Measurements from ENCODE around the gene TAF6L. TPM values are rescaled to one million over a fixed set of nuclear protein-coding genes. Genes with fewer than 3 reads are reported as not detected.

TAF6L gene
- total RNA-seq, 4 donors from 2014 or later = 6.8 to 34.3 (median 24.1) TPM

- DNase-seq = no peak
- Histone ChIP-seq H3K27ac (peak overlapping the region; percentile 83 to 91), H3K36me3 (no peaks in the 10 kb centered on the region), H3K9me3 (no peaks in the 10 kb centered on the region), H3K4me3 (peak overlapping the region; percentile 73 to 99), H3K4me1 (peaks cover 0 to 4% of the 10 kb centered on the region in 2 donors), H3K27me3 (no peaks in the 10 kb centered on the region)
- TF ChIP-seq CTCF (IDR thresholded peaks at IDR 0.05) (no peak), POLR2A (IDR thresholded peaks at IDR 0.05) (no peak)
- intact Hi-C loops (cut with DNase I; ENCODE audit: low total_unique reads) = no loop called here
Observed at GRCh38 chr11:62805961-62806441, 34.8 kb downstream of the TAF6L start.

DNA sequence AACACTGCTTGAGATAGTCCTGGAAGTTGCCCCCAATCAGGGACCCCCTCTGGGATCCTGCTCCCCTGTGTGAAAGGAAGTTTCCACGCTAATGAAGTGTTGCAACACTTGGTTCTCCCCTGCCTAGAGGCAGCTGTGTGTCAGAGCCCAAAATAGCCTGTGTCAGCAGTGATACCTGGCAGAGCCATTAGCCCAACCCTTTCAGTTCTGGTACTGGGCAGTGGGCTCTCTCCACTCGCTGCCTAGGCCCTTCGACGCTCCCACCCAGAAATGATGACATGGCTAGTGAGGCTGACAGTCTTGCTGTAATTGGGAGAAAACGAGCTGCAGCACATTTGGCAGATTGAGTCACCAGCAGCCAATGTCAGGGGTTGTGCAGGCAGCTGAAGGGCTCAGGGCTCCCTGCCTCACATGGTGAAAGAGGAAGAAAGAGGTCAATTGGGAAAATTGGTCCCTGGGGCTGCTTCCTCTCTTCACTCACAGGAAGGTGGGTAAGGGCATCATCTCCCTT is 35.5 kb downstream of the TAF6L start:
- H3K4me3 ChIP-seq = no peak overlapping the region
- no peak for TF ChIP-seq CTCF (IDR thresholded peaks at IDR 0.05)
- TF ChIP-seq POLR2A (IDR thresholded peaks at IDR 0.05) = no peak
- peak overlapping the region; percentile 83 to 91 for H3K27ac ChIP-seq
- H3K36me3 ChIP-seq = no peaks in the 10 kb centered on the region
- H3K4me1 ChIP-seq = peaks cover 0 to 4% of the 10 kb centered on the region in 2 donors
- intact Hi-C loops (cut with DNase I; ENCODE audit: low total_unique reads) = no loop called here
- H3K9me3 ChIP-seq = no peaks in the 10 kb centered on the region
- no peaks in the 10 kb centered on the region for H3K27me3 ChIP-seq
- peak; percentile 32 to 42 for DNase-seq

GRCh38 chr11:62810748-62811147 is 39.6 kb downstream of the TAF6L start:
- Histone ChIP-seq H3K9me3 (no peaks in the 10 kb centered on the region), H3K36me3 (no peaks in the 10 kb centered on the region), H3K4me3 (no peak overlapping the region), H3K27ac (no peak overlapping the region), H3K27me3 (no peaks in the 10 kb centered on the region), H3K4me1 (no peaks in the 10 kb centered on the region)
- DNase-seq = no peak
- no peak for TF ChIP-seq POLR2A (IDR thresholded peaks at IDR 0.05)
- TF ChIP-seq CTCF (IDR thresholded peaks at IDR 0.05) = no peak
- intact Hi-C loops (cut with DNase I; ENCODE audit: low total_unique reads) = no loop called here

GRCh38 chr11:62811659-62812058 is 40.5 kb downstream of the TAF6L start:
- TF ChIP-seq CTCF (IDR thresholded peaks at IDR 0.05) (no peak), POLR2A (IDR thresholded peaks at IDR 0.05) (no peak)
- H3K4me1 ChIP-seq = no peaks in the 10 kb centered on the region
- no peaks in the 10 kb centered on the region for H3K27me3 ChIP-seq
- H3K27ac ChIP-seq = no peak overlapping the region
- no peaks in the 10 kb centered on the region for H3K36me3 ChIP-seq
- H3K9me3 ChIP-seq = no peaks in the 10 kb centered on the region
- intact Hi-C loops (cut with DNase I; ENCODE audit: low total_unique reads) = no loop called here
- no peak overlapping the region for H3K4me3 ChIP-seq
- no peak for DNase-seq

DNA sequence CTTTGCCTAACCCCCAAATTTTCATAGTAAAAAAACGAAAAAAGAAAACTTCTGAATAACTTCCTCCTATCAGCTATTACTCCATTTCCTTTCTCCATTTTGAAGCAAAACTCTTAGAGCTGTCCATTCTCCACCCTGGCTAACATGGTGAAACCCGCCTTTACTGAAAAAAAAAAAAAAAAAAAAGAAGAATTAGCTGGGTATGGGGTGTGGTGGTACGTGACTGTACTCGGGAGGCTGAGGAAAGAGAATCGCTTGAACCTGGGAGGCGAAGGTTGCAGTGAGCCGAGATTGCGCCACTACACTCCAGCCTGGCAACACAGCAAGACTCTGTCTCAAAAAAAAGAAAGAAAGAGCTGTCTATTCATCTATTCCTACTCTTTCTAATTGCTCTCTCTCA is 45.4 kb downstream of the TAF6L start:
- H3K36me3 ChIP-seq = no peaks in the 10 kb centered on the region
- intact Hi-C loops (cut with DNase I; ENCODE audit: low total_unique reads) = no loop called here

More for the DNA sequence above, 45.4 kb downstream of the TAF6L start:
- Histone ChIP-seq H3K4me1 (no peaks in the 10 kb centered on the region), H3K27me3 (no peaks in the 10 kb centered on the region), H3K9me3 (no peaks in the 10 kb centered on the region), H3K27ac (no peak overlapping the region), H3K4me3 (no peak overlapping the region)
- DNase-seq = no peak
- TF ChIP-seq CTCF (IDR thresholded peaks at IDR 0.05) = no peak
- no peak for TF ChIP-seq POLR2A (IDR thresholded peaks at IDR 0.05)
